ENCODE data around the gene IGSF3. TPM values are rescaled to one million over a fixed set of nuclear protein-coding genes. Genes with fewer than 3 reads are reported as not detected.

IGSF3 gene
- polyA plus RNA-seq, 3 donors, result 0.07 to 0.12 TPM; not detected in 1

GRCh38 chr1:116558140-116558549, 109.4 kb downstream of the IGSF3 start:
- intact Hi-C loops (cut with micrococcal nuclease), result loop anchor here in 1 of 2 donors (5.0 kb wide), 1 partner anchor 51 kb away; no protein-coding TSS in a partner anchor
- Histone ChIP-seq H4K20me1 (ENCODE audit: insufficient read depth, low read length) (peaks cover 88% of the 10 kb centered on the region), H3K4me2 (replicated peaks; ENCODE audit: extremely low read depth, low read length, poor library complexity, severe bottlenecking) (no peak overlapping the region), H3K4me3 (replicated peaks in 1 of 3; ENCODE audit: low read depth in 2 of 3, low read length in 3 of 3) (no peak overlapping the region), H2AFZ (ENCODE audit: insufficient read depth, low read depth, low read length, poor library complexity, severe bottlenecking) (no peak overlapping the region), H3K9me3 (replicated peaks in 1 of 2; ENCODE audit: control insufficient read depth in 1 of 2, insufficient read depth in 1 of 2, low read length in 2 of 2) (no peaks in the 10 kb centered on the region), H3K4me1 (ENCODE audit: control insufficient read depth in 1 of 2, insufficient read depth in 2 of 2, low read length in 2 of 2) (peaks cover 63 to 74% of the 10 kb centered on the region in 2 donors), H3K36me3 (replicated peaks in 1 of 2; ENCODE audit: control insufficient read depth in 1 of 2, insufficient read depth in 2 of 2, low read length in 2 of 2) (peaks cover 0 to 4% of the 10 kb centered on the region in 2 donors), H3K9ac (ENCODE audit: insufficient read depth, low read length, poor library complexity, severe bottlenecking) (no peak overlapping the region), H3K27me3 (ENCODE audit: control insufficient read depth in 2 of 2, insufficient read depth in 2 of 2, low read length in 2 of 2) (no peaks in the 10 kb centered on the region), H3K27ac (ENCODE audit: low read depth in 1 of 2, low read length in 2 of 2) (peak overlapping the region in 1 of 2 donors; percentile 94), H3K79me2 (ENCODE audit: insufficient read depth, low read length) (peaks cover 100% of the 10 kb centered on the region)
- Mint-ChIP-seq H3K4me1 (peaks cover 84% of the 10 kb centered on the region), H3K9me3 (peaks cover 0 to 5% (median 1%) of the 10 kb centered on the region in 7 donors), H3K4me3 (no peak overlapping the region), H3K27ac (peak overlapping the region in 6 of 7 donors; percentile 50 to 99 (median 85)), H3K27me3 (ENCODE audit: low read depth in 3 of 3) (no peaks in the 10 kb centered on the region), H3K36me3 (peaks cover 40 to 43% of the 10 kb centered on the region in 2 donors)
- TF ChIP-seq CTCF (IDR thresholded peaks at IDR 0.05), result no peak
- DNase-seq, result peak; percentile 31 to 87 (median 44)
- 80% methylated on average over 1 of the region's 4 CpGs for WGBS (ENCODE audit: insufficient coverage)

GRCh38 chr1:116557323-116557878, 110.1 kb downstream of the IGSF3 start:
- H4K20me1 ChIP-seq (ENCODE audit: insufficient read depth, low read length), result peaks cover 88% of the 10 kb centered on the region
- H3K4me2 ChIP-seq (replicated peaks; ENCODE audit: extremely low read depth, low read length, poor library complexity, severe bottlenecking), result no peak overlapping the region
- H3K9me3 Mint-ChIP-seq, result peaks cover 0 to 3% (median 0%) of the 10 kb centered on the region in 7 donors
- peaks cover 100% of the 10 kb centered on the region for H3K79me2 ChIP-seq (ENCODE audit: insufficient read depth, low read length)
- H3K36me3 Mint-ChIP-seq, result peaks cover 33 to 36% of the 10 kb centered on the region in 2 donors
- no peak overlapping the region for H3K4me3 ChIP-seq (replicated peaks in 1 of 3; ENCODE audit: low read depth in 2 of 3, low read length in 3 of 3)
- no peak for TF ChIP-seq CTCF (IDR thresholded peaks at IDR 0.05)
- no peaks in the 10 kb centered on the region for H3K27me3 ChIP-seq (ENCODE audit: control insufficient read depth in 2 of 2, insufficient read depth in 2 of 2, low read length in 2 of 2)
- 57% methylated on average over 2 of the region's 4 CpGs for WGBS (ENCODE audit: insufficient coverage)
- H3K4me1 ChIP-seq (ENCODE audit: control insufficient read depth in 1 of 2, insufficient read depth in 2 of 2, low read length in 2 of 2), result peaks cover 68 to 80% of the 10 kb centered on the region in 2 donors
- H3K27me3 Mint-ChIP-seq (ENCODE audit: low read depth in 3 of 3), result no peaks in the 10 kb centered on the region
- H3K9ac ChIP-seq (ENCODE audit: insufficient read depth, low read length, poor library complexity, severe bottlenecking), result no peak overlapping the region
- peaks cover 82% of the 10 kb centered on the region for H3K4me1 Mint-ChIP-seq
- no peak overlapping the region for H2AFZ ChIP-seq (ENCODE audit: insufficient read depth, low read depth, low read length, poor library complexity, severe bottlenecking)
- H3K9me3 ChIP-seq (replicated peaks in 1 of 2; ENCODE audit: control insufficient read depth in 1 of 2, insufficient read depth in 1 of 2, low read length in 2 of 2), result no peaks in the 10 kb centered on the region
- H3K36me3 ChIP-seq (replicated peaks in 1 of 2; ENCODE audit: control insufficient read depth in 1 of 2, insufficient read depth in 2 of 2, low read length in 2 of 2), result no peaks in the 10 kb centered on the region
- H3K27ac ChIP-seq (ENCODE audit: low read depth in 1 of 2, low read length in 2 of 2), result peak overlapping the region in 1 of 2 donors; percentile 94
- intact Hi-C loops (cut with micrococcal nuclease), result loop anchor here in 1 of 2 donors (5.0 kb wide), 1 partner anchor 50 kb away; no protein-coding TSS in a partner anchor
- no peak overlapping the region for H3K4me3 Mint-ChIP-seq
- H3K27ac Mint-ChIP-seq, result peak overlapping the region; percentile 70 to 99 (median 86)
- no peak for DNase-seq
